Measurements from ENCODE around the gene NHP2. TPM values are rescaled to one million over a fixed set of nuclear protein-coding genes. Genes with fewer than 3 reads are reported as not detected.
A peak's percentile ranks its signal among the peaks of the same experiment; 100 is the strongest.

NHP2 gene
- total RNA-seq, 1 donor from 2014 or later = 149 TPM

- Mint-ChIP-seq H3K9me3 (ENCODE audit: unreplicated experiment) (no peaks in the 10 kb centered on the region), H3K27me3 (ENCODE audit: low read depth, unreplicated experiment) (no peaks in the 10 kb centered on the region), H3K4me1 (ENCODE audit: low read depth, unreplicated experiment) (no peaks in the 10 kb centered on the region), H3K27ac (ENCODE audit: unreplicated experiment) (no peak overlapping the region), H3K4me3 (ENCODE audit: unreplicated experiment) (no peak overlapping the region), H3K36me3 (ENCODE audit: low read depth, unreplicated experiment) (peaks cover 1% of the 10 kb centered on the region)
- Histone ChIP-seq H3K9me3 (ENCODE audit: insufficient read depth, low read depth, low read length) (no peaks in the 10 kb centered on the region), H3K4me2 (ENCODE audit: low read length) (no peak overlapping the region), H3K27me3 (ENCODE audit: insufficient read depth, low read length) (no peaks in the 10 kb centered on the region), H3K27ac (ENCODE audit: low read depth, low read length) (no peak overlapping the region), H3K36me3 (ENCODE audit: insufficient read depth, low read length) (peaks cover 7% of the 10 kb centered on the region), H2AFZ (ENCODE audit: low read depth, low read length) (no peak overlapping the region), H3K4me3 (ENCODE audit: insufficient read depth, low read depth, low read length) (no peak overlapping the region), H3K9ac (ENCODE audit: low read length) (no peak overlapping the region), H3K4me1 (ENCODE audit: insufficient read depth, low read length) (no peaks in the 10 kb centered on the region), H3K79me2 (ENCODE audit: insufficient read depth, low read length) (peaks cover 22% of the 10 kb centered on the region), H4K20me1 (ENCODE audit: insufficient read depth, low read length) (peaks cover 22% of the 10 kb centered on the region)
- DNase-seq (ENCODE audit: low read depth) = no peak
- TF ChIP-seq EZH2 (IDR thresholded peaks at IDR 0.05; ENCODE audit: insufficient read depth, low read length) (no peak), CTCF (IDR thresholded peaks at IDR 0.05; ENCODE audit: insufficient read depth, low read depth, low read length) (no peak)
- FAIRE-seq = no peak
Observed at GRCh38 chr5:178137991-178138390, 15.7 kb downstream of the NHP2 start.

GRCh38 chr5:178136990-178137389 is 16.7 kb downstream of the NHP2 start:
- H3K4me3 Mint-ChIP-seq (ENCODE audit: unreplicated experiment) = no peak overlapping the region
- no peak overlapping the region for H3K4me3 ChIP-seq (ENCODE audit: insufficient read depth, low read depth, low read length)
- H3K36me3 ChIP-seq (ENCODE audit: insufficient read depth, low read length) = peaks cover 7% of the 10 kb centered on the region
- no peak overlapping the region for H3K4me2 ChIP-seq (ENCODE audit: low read length)
- H2AFZ ChIP-seq (ENCODE audit: low read depth, low read length) = no peak overlapping the region
- FAIRE-seq = no peak
- H3K9me3 ChIP-seq (ENCODE audit: insufficient read depth, low read depth, low read length) = no peaks in the 10 kb centered on the region
- H3K27me3 ChIP-seq (ENCODE audit: insufficient read depth, low read length) = no peaks in the 10 kb centered on the region
- H3K4me1 ChIP-seq (ENCODE audit: insufficient read depth, low read length) = no peaks in the 10 kb centered on the region
- H3K9me3 Mint-ChIP-seq (ENCODE audit: unreplicated experiment) = no peaks in the 10 kb centered on the region
- H3K27ac Mint-ChIP-seq (ENCODE audit: unreplicated experiment) = peak overlapping the region; percentile 5
- peaks cover 22% of the 10 kb centered on the region for H4K20me1 ChIP-seq (ENCODE audit: insufficient read depth, low read length)
- no peak for DNase-seq (ENCODE audit: low read depth)
- H3K27ac ChIP-seq (ENCODE audit: low read depth, low read length) = no peak overlapping the region
- H3K36me3 Mint-ChIP-seq (ENCODE audit: low read depth, unreplicated experiment) = no peaks in the 10 kb centered on the region
- no peaks in the 10 kb centered on the region for H3K27me3 Mint-ChIP-seq (ENCODE audit: low read depth, unreplicated experiment)
- no peak overlapping the region for H3K9ac ChIP-seq (ENCODE audit: low read length)
- no peaks in the 10 kb centered on the region for H3K4me1 Mint-ChIP-seq (ENCODE audit: low read depth, unreplicated experiment)
- TF ChIP-seq CTCF (IDR thresholded peaks at IDR 0.05; ENCODE audit: insufficient read depth, low read depth, low read length) (no peak), EZH2 (IDR thresholded peaks at IDR 0.05; ENCODE audit: insufficient read depth, low read length) (no peak)
- H3K79me2 ChIP-seq (ENCODE audit: insufficient read depth, low read length) = peaks cover 23% of the 10 kb centered on the region

GRCh38 chr5:178131446-178131996 is 22.2 kb downstream of the NHP2 start:
- Histone ChIP-seq H3K9ac (ENCODE audit: low read length) (peak overlapping the region; percentile 84), H3K9me3 (ENCODE audit: insufficient read depth, low read depth, low read length) (no peaks in the 10 kb centered on the region), H4K20me1 (ENCODE audit: insufficient read depth, low read length) (peaks cover 12% of the 10 kb centered on the region), H3K27ac (ENCODE audit: low read depth, low read length) (peak overlapping the region; percentile 27), H2AFZ (ENCODE audit: low read depth, low read length) (peak overlapping the region; percentile 80), H3K79me2 (ENCODE audit: insufficient read depth, low read length) (peaks cover 20% of the 10 kb centered on the region), H3K27me3 (ENCODE audit: insufficient read depth, low read length) (no peaks in the 10 kb centered on the region), H3K4me1 (ENCODE audit: insufficient read depth, low read length) (no peaks in the 10 kb centered on the region), H3K36me3 (ENCODE audit: insufficient read depth, low read length) (peaks cover 5% of the 10 kb centered on the region), H3K4me3 (ENCODE audit: insufficient read depth, low read depth, low read length) (peak overlapping the region; percentile 70), H3K4me2 (ENCODE audit: low read length) (peak overlapping the region; percentile 89)
- H3K27me3 Mint-ChIP-seq (ENCODE audit: low read depth, unreplicated experiment) = no peaks in the 10 kb centered on the region
- no peaks in the 10 kb centered on the region for H3K9me3 Mint-ChIP-seq (ENCODE audit: unreplicated experiment)
- DNase-seq (ENCODE audit: low read depth) (no peak), FAIRE-seq (no peak)
- H3K4me1 Mint-ChIP-seq (ENCODE audit: low read depth, unreplicated experiment) = peaks cover 4% of the 10 kb centered on the region
- H3K4me3 Mint-ChIP-seq (ENCODE audit: unreplicated experiment) = peak overlapping the region; percentile 90
- H3K27ac Mint-ChIP-seq (ENCODE audit: unreplicated experiment) = peak overlapping the region; percentile 7
- TF ChIP-seq EZH2 (IDR thresholded peaks at IDR 0.05; ENCODE audit: insufficient read depth, low read length) (no peak), CTCF (IDR thresholded peaks at IDR 0.05; ENCODE audit: insufficient read depth, low read depth, low read length) (no peak)
- no peaks in the 10 kb centered on the region for H3K36me3 Mint-ChIP-seq (ENCODE audit: low read depth, unreplicated experiment)
